HCT116 (cell line): ENCODE results near the gene MYCBP2. TPM values are rescaled to one million over a fixed set of nuclear protein-coding genes. Genes with fewer than 3 reads are reported as not detected.
"Not testable (repeated sequence)": the region's sequence is repeated elsewhere in the genome, so short reads cannot be mapped to it uniquely, and the experiment has no call there.

Experiments used
- ATAC-seq: fragments of 200-7000 bp; cut with Tn5 transposase; 2 replicates; pipeline ENCODE4 v1.9.1; 2020; ENCODE audit warnings: mild to moderate bottlenecking, moderate library complexity
- BruUV-seq: library from RNA; stranded (reverse); fragments of 400-500 nt; replicated peaks from 2 replicates; lab custom pipeline; 2021; lab: Mats Ljungman, UMichigan
- CTCF ChIA-PET: fragments of 300-600 bp; sonication (Branson Sonifier 250); formaldehyde crosslinking; loops from one replicate; lab custom pipeline; 2021; ENCODE audit warnings: antibody characterized with exemption; lab: Charles Lee
- POLR2A ChIA-PET: fragments of 300-600, 350-600 bp; sonication (Branson Sonifier 250); formaldehyde crosslinking; loops from one replicate; lab custom pipeline; 2021; ENCODE audit warnings: antibody characterized with exemption; lab: Charles Lee
- RAD21 ChIA-PET, 2 experiments: fragments of 300-600 bp; sonication (Branson Sonifier 250); formaldehyde crosslinking; loops; one replicate each; lab custom pipeline; 2023; ENCODE audit warnings: low total read pairs in 2 of 2; ENCODE audit not compliant: uncharacterized antibody in 2 of 2, unreplicated experiment in 2 of 2, low non-redundant PET in 1 of 2; lab: Charles Lee
- DNase-seq: peaks from one replicate; pipeline ENCODE4 v3.0.0-alpha.2; 2010; ENCODE audit warnings: low read depth, low spot score
- H2AFZ ChIP-seq: fragments of 200-600 bp; shearing (Covaris generic), sonication (generic); 2 replicates; pipeline ENCODE4 v1.6.1; 2017; ENCODE audit warnings: low read depth, mixed run types, mixed read lengths, antibody characterized with exemption, low read length; ENCODE audit not compliant: poor library complexity, severe bottlenecking
- H3K27ac ChIP-seq: 2 replicates; pipeline ENCODE4 v1.5.1; 2012; ENCODE audit warnings: low read depth, low read length
- H3K27me3 ChIP-seq: fragments of 200-600 bp; sonication (generic); 2 replicates; pipeline ENCODE4 v1.6.1; 2016; ENCODE audit warnings: mixed run types, low read length, mixed read lengths; ENCODE audit not compliant: insufficient read depth
- H3K36me3 ChIP-seq, 2 experiments: fragments of 200-500 bp in 1 of 2; fragments of 200-600 bp in 1 of 2; sonication (Bioruptor generic) in 1 of 2; sonication (generic) in 1 of 2; 2 replicates each; pipeline versions ENCODE4 v1.5.1 to v1.6.1; 2014 to 2016; ENCODE audit warnings: low read length in 2 of 2, inconsistent platforms in 1 of 2, mixed read lengths in 1 of 2, mixed run types in 1 of 2; ENCODE audit not compliant: insufficient read depth in 2 of 2, control insufficient read depth in 1 of 2
- H3K4me1 ChIP-seq, 2 experiments: fragments of 200-600 bp in 1 of 2; sonication (generic) in 1 of 2; 2 replicates each; pipeline versions ENCODE4 v1.5.1 to v1.6.1; 2012 to 2017; ENCODE audit warnings: low read length in 2 of 2, inconsistent platforms in 1 of 2, mild to moderate bottlenecking in 1 of 2, mixed read lengths in 1 of 2, mixed run types in 1 of 2, moderate library complexity in 1 of 2; ENCODE audit not compliant: insufficient read depth in 2 of 2, control insufficient read depth in 1 of 2
- H3K4me2 ChIP-seq: fragments of 200-600 bp; sonication (generic); 2 replicates; pipeline ENCODE4 v1.6.1; 2017; ENCODE audit warnings: mixed run types, low read length, mixed read lengths
- H3K4me3 ChIP-seq, 2 experiments: fragments of 200-600 bp in 1 of 2; sonication (generic) in 1 of 2; replicated peaks in 1 of 2; 2 replicates each; pipeline ENCODE4 v1.5.1; 2011 to 2016; ENCODE audit warnings: low read length in 2 of 2, control low read depth in 1 of 2, low read depth in 1 of 2, mild to moderate bottlenecking in 1 of 2, mixed read lengths in 1 of 2, mixed run types in 1 of 2
- H3K79me2 ChIP-seq: fragments of 200-600 bp; sonication (generic); 2 replicates; pipeline ENCODE4 v1.6.1; 2017; ENCODE audit warnings: mild to moderate bottlenecking, mixed run types, low read length, moderate library complexity, mixed read lengths; ENCODE audit not compliant: insufficient read depth
- H3K9ac ChIP-seq: fragments of 200-600 bp; sonication (generic); 2 replicates; pipeline ENCODE4 v1.6.1; 2016; ENCODE audit warnings: low read length, mixed read lengths
- H3K9me2 ChIP-seq: fragments of 200-600 bp; sonication (generic), shearing (Covaris generic); 2 replicates; pipeline ENCODE4 v1.6.1; 2017; ENCODE audit warnings: mixed run types, mild to moderate bottlenecking, moderate library complexity; ENCODE audit not compliant: insufficient read depth
- H3K9me3 ChIP-seq, 2 experiments: fragments of 200-500 bp in 1 of 2; fragments of 200-600 bp in 1 of 2; sonication (Bioruptor generic) in 1 of 2; sonication (generic) in 1 of 2; 2 replicates each; pipeline ENCODE4 v1.6.1; 2014 to 2017; ENCODE audit warnings: low read length in 2 of 2, mixed read lengths in 2 of 2, inconsistent platforms in 1 of 2, low read depth in 1 of 2, mild to moderate bottlenecking in 1 of 2, mixed run types in 1 of 2, moderate library complexity in 1 of 2; ENCODE audit not compliant: control insufficient read depth in 1 of 2, insufficient read depth in 1 of 2
- H4K20me1 ChIP-seq: fragments of 200-600 bp; sonication (generic), shearing (Covaris generic); 2 replicates; pipeline ENCODE4 v1.6.1; 2017; ENCODE audit warnings: mixed run types, mild to moderate bottlenecking, moderate library complexity; ENCODE audit not compliant: insufficient read depth
- CBX3 ChIP-seq: IDR thresholded peaks from 2 replicates; pipeline ENCODE4 v1.6.1; 2012; ENCODE audit warnings: low read depth
- EGR1 ChIP-seq: IDR thresholded peaks from 2 replicates; pipeline ENCODE4 v1.6.1; 2012; ENCODE audit warnings: low read depth
- JUND ChIP-seq: IDR thresholded peaks from 2 replicates; pipeline ENCODE4 v1.6.1; 2012
- SIN3A ChIP-seq: IDR thresholded peaks from 2 replicates; pipeline ENCODE4 v1.6.1; 2012; ENCODE audit warnings: low read depth
- YY1 ChIP-seq: IDR thresholded peaks from 2 replicates; pipeline ENCODE4 v1.6.1; 2011; ENCODE audit warnings: low read length, low read depth, moderate library complexity, mild to moderate bottlenecking; ENCODE audit not compliant: insufficient replicate concordance; ENCODE audit errors: extremely low read depth
- ZFX ChIP-seq: fragments of 450-650 bp; IDR thresholded peaks from 2 replicates; pipeline ENCODE4 v1.6.1; 2017
- intact Hi-C: fragments of 100-400 bp; cut with micrococcal nuclease; formaldehyde crosslinking; loops from 2 replicates; pipeline ENCODE4 v1.10.0; 2022
- total RNA-seq: library from RNA; stranded (reverse); gene quantifications from one replicate; pipeline ENCODE4 v1.2.1, GENCODE V29; 2021; ENCODE audit not compliant: unreplicated experiment
- TF ChIP-seq, protein P1 (sequence below): IDR thresholded peaks from 2 replicates; pipeline ENCODE4 v1.6.1; 2012

The MYCBP2 gene
- total RNA-seq, 1 experiment from 2014 or later, result 48.5 TPM

DNA sequence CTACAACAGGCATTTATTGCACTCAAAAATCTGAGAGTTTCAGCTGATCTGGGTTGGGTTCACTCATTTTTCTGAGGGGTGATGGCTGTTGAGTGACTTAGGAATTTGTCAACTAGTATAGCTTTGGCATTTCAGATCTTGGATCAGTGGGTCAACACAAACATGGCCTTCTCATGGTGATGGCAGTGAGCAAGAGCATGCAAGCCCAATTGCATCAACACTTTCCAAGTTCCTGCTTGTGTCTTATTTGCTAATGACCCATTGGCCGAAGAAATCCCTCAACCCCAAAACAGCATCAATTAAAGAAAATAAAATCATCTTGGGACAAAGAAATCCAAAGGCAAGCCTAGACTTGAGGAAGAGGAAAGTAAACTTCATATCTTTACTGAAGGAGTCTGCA, 23.9 kb upstream of the MYCBP2 start:
- DNase-seq (no peak), ATAC-seq (no peak)
- no TSS peak for BruUV-seq
- ChIA-PET CTCF (no interaction called here), POLR2A (no interaction called here), RAD21 (no interaction called here)
- intact Hi-C loops, result no loop called here
- Histone ChIP-seq H3K27ac (no peak overlapping the region), H3K27me3 (no peaks in the 10 kb centered on the region; the same call in 1 of the 2 replicates), H2AFZ (no peak overlapping the region), H3K9me2 (no peaks in the 10 kb centered on the region), H3K9me3 (no peaks in the 10 kb centered on the region), H3K79me2 (no peaks in the 10 kb centered on the region), H4K20me1 (no peaks in the 10 kb centered on the region), H3K4me3 (no peak overlapping the region), H3K4me2 (no peak overlapping the region), H3K4me1 (no peaks in the 10 kb centered on the region), H3K9ac (no peak overlapping the region), H3K36me3 (no peaks in the 10 kb centered on the region)
- TF ChIP-seq YY1 (no peak), ZFX (no peak)

DNA sequence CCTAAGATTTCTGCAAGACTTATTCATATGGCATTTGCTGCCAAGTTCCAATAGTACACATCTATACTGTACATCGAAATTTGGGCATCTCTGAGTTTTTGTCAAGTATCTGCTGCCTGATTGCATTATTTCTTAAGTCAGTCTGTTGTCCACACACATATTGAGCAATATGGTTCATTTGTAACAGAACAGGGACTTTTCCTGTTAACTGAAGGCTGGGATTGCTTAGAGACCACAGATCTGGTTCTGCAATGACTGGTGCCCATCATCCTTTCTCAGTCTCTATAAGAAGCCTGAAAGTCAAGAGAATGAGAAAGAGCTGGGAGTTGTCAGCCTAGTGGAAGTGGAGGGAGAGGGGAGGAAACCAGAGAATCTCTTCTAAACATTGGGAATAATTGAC, 22.5 kb upstream of the MYCBP2 start:
- Histone ChIP-seq H3K9ac (no peak overlapping the region), H2AFZ (no peak overlapping the region), H3K36me3 (no peaks in the 10 kb centered on the region), H3K4me2 (no peak overlapping the region), H3K27ac (no peak overlapping the region), H3K4me1 (no peaks in the 10 kb centered on the region), H3K79me2 (no peaks in the 10 kb centered on the region), H3K4me3 (no peak overlapping the region), H3K9me3 (no peaks in the 10 kb centered on the region), H3K27me3 (no peaks in the 10 kb centered on the region; the same call in 1 of the 2 replicates), H4K20me1 (no peaks in the 10 kb centered on the region), H3K9me2 (no peaks in the 10 kb centered on the region)
- ATAC-seq (no peak), DNase-seq (no peak)
- ChIA-PET CTCF (no interaction called here), POLR2A (no interaction called here), RAD21 (no interaction called here)
- intact Hi-C loops, result no loop called here
- TF ChIP-seq EGR1, result no peak
- TF ChIP-seq, protein P1, sequence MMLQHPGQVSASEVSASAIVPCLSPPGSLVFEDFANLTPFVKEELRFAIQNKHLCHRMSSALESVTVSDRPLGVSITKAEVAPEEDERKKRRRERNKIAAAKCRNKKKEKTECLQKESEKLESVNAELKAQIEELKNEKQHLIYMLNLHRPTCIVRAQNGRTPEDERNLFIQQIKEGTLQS, result no peak
- TF ChIP-seq JUND, result no peak
- TF ChIP-seq SIN3A, result no peak
- TF ChIP-seq CBX3, result no peak
- no peak for TF ChIP-seq YY1
- no TSS peak for BruUV-seq

DNA sequence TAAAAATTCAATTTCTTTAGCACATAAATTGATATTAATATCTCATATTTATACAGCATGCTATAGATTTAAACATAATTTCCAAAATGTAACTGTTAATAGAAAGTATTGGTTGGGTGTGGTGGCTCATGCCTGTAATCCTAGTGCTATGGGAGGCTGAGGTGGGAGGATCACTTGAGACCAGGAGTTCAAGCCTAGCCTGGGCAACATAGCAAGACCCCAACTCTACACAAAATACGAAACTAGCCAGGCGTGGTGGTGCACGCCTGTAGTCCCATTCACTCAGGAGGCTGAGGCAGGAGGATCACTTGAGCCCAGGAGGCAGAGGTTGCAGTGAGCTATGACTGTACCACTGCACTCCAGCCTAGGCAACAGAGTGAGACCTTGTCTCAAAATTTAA, 20.5 kb upstream of the MYCBP2 start:
- H3K4me3 ChIP-seq, H3K27ac ChIP-seq, CTCF ChIA-PET, H3K27me3 ChIP-seq, DNase-seq, POLR2A ChIA-PET, H2AFZ ChIP-seq, H3K4me1 ChIP-seq, H3K4me2 ChIP-seq, H3K79me2 ChIP-seq, H3K9me3 ChIP-seq, ATAC-seq, H3K9me2 ChIP-seq, H4K20me1 ChIP-seq, H3K36me3 ChIP-seq, H3K9ac ChIP-seq, intact Hi-C loops, BruUV-seq: not testable (repeated sequence)
- RAD21 ChIA-PET, result interaction anchor here in 1 of 2 experiments (0.5 kb wide), 1 partner anchor 246 kb away, joined by 4 read pairs; no protein-coding TSS in a partner anchor
